ENCODE measurements around the gene PSMD3.
A peak's percentile ranks its signal among the peaks of the same experiment; 100 is the strongest.

GRCh38 chr17:40026816-40027613, 46.4 kb downstream of the PSMD3 start:
- TF ChIP-seq, protein P1, sequence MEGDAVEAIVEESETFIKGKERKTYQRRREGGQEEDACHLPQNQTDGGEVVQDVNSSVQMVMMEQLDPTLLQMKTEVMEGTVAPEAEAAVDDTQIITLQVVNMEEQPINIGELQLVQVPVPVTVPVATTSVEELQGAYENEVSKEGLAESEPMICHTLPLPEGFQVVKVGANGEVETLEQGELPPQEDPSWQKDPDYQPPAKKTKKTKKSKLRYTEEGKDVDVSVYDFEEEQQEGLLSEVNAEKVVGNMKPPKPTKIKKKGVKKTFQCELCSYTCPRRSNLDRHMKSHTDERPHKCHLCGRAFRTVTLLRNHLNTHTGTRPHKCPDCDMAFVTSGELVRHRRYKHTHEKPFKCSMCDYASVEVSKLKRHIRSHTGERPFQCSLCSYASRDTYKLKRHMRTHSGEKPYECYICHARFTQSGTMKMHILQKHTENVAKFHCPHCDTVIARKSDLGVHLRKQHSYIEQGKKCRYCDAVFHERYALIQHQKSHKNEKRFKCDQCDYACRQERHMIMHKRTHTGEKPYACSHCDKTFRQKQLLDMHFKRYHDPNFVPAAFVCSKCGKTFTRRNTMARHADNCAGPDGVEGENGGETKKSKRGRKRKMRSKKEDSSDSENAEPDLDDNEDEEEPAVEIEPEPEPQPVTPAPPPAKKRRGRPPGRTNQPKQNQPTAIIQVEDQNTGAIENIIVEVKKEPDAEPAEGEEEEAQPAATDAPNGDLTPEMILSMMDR (IDR thresholded peaks at IDR 0.05) = peak; percentile 89 to 97 (median 92)
- TF ChIP-seq POLR2A (IDR thresholded peaks at IDR 0.05) = no peak

Measured in esophagus squamous epithelium (tissue), 4 donors.